Activated CD4-positive, alpha-beta T cell treated with anti-CD3 and anti-CD28 coated beads, Interleukin-10, Interleukin-2, amounts not matched to agents 100 ng/mL and 50 ng/mL, durations not matched to agents 16 hours and 8 hours (primary cell): ENCODE data around the gene PGAP3.

ENCODE experiments used
- DNase-seq: peaks from one replicate; pipeline ENCODE4 v3.0.0-alpha.2; 2020

PGAP3 gene

DNA sequence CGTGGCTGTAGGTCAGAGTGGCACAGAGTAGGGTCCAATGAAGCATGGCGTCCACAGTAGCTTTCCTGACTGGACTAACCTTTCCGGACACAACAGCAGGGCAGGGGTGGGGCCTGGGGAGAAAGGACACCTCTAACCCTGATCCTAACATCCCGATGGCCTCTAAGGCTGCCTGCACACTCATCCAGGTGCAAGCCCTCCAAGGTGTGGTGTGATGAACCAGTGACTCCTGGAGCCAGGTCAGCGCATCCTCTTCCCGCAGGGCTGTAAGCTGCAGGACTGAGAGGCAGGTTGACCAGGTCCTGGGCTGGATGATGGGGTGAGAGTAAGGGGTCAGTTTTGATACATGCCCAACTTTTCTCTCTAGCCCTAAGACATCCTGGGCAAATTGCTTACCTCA, 8.9 kb upstream of the PGAP3 start:
- no peak for DNase-seq

- no peak for DNase-seq
Observed at GRCh38 chr17:39695089-39695474, 7.2 kb upstream of the PGAP3 start.

DNA sequence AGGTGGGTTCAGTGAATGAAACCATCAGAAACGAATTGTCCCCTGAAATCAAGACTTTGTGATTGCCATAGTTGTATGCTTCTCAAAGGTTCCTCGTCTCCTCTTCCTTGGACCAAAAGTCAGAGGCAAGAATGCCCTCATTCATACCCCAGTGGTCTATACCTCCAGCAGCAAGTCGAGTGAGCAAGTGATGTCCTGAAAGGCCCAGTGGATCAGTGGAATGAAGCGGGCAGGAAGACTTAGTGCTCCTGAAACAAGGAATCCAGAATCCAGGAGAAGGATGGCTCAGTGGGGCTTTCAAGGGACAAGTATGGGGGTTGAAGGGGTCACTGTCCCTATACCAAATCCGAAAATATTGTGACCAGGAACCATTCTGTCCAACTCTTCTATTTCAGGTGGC, 6.7 kb upstream of the PGAP3 start:
- no peak for DNase-seq

DNA sequence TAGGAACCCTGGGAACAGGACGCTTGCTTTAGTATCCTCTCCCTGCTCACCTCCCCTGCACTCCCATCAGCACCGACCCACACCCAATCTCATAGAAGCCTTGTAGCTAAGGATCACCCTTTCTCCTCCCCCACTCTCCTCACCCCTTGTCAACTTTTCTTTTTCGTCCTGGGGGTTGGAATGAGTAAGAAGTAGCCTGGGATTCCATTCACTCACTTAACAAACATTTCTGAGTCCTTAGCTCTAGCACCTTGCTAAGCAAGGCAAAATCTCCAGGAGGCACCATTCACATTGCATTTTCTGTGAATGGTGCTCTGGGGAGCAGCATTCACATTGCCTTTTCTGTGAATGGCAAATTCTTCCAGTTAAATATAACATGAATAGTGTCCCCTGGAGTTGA, 1.1 kb upstream of the PGAP3 start:
- DNase-seq = no peak

GRCh38 chr17:39688475-39688835, 598 bp upstream of the PGAP3 start:
- DNase-seq = no peak

GRCh38 chr17:39687101-39687545, 734 bp downstream of the PGAP3 start:
- DNase-seq = no peak

DNA sequence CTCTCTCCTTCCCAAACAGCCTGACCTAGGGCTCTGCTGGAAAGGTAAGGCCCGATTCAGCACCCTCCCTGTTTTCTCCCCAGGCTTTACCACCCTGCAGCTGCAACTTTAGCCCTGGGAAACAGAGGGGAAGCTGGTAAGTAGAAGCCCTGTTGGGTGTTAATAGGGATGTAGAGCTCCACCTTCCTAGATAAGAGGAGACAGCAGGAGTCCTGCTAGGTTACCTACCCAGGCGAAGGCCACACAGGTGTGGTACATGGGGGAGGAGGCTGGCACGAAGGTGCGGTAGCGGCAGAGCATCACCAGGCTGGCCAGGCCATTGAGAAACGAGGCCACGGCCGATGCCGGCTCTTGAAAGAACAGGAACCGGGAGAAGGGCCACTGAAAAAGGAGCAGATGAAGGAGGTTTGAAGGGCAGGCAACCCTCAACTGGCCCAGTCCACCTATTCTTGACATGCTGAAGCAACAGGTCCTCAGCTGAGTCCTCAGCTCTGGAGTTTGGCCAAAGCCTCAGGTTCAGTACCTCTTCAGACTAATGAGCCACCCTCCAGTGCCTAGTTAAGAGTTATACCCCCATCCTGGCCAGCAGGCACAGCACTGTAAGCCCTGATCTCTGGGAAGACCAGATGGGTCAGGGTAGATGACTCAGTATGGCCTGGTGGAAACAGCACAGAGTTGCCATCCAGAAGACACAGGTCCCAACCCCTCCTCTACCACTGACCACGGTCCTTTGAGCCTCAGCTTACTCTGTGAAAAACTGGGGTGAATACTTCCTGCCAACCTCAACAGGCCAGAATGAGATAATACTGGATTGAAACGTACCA, 3.3 kb downstream of the PGAP3 start:
- no peak for DNase-seq

DNA sequence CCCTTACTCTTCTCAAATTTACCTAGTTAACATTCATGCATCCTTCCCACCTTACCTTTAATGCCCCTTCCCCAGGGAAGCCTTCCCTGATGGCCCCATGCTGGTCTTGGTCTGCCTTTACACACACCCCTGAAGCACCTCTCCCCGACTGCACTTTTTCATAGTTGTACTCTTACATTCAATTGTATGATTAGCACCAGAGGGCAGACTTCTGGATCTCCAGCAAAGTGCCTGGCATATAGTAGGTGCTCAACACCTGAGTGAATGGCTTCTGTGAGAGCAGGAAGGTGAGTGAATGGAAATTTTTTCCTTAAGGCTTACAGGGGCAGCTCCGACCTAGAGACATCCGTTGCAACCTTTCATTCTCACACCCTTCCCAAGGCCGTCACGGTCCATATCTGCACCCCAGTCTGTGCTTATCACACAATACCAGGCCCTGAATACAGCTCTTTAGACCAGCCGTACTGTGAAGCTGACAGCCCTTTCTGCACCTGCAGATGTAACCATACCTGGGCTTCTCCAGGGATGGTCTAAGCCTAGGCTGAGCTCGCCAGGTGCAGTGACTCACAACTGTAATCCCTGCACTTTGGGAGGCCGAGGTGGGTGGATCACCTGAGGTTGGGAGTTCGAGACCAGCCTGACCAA, 4.4 kb downstream of the PGAP3 start:
- DNase-seq = no peak

- peak; percentile 40 for DNase-seq
Observed at GRCh38 chr17:39679521-39680192, 8.2 kb downstream of the PGAP3 start.

GRCh38 chr17:39678340-39679116, 9.3 kb downstream of the PGAP3 start:
- no peak for DNase-seq

DNA sequence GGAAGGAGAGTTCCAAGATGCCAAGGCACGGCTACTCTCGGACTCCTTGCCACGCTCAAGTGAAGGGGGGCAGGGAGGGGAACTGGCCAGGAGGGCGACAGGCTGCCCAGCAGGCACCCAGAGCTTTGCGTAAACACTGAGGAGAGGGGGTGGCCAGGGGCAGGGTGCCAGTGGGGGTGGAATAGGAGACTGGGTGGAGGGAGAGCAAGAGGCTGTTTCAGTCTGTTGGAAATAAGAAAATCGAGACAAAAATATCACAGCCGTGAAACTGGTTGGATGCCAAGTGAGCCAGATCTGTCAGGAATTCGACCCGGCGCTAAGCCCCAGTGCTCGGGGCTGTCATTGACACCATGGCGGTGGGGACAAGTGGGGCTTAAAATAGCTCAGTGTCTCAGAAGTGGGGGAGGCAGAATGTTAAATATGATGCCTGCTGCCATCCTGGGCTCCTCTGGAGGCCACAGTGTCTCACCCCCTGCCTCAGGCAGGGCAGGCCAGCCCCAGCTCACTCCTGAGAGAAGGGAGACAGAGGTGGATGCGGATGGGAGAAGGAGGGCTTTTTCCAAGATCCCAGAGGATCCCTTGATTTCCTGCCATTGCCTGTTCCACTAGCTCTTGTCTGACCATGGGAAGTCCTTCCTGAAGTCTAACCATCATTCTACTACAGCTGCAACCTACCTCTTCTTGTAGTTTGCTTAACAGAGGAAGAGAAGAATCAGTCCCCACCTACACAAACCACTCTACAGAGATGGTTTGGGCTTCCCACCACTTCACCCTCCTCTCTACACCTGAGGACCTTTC, 10.1 kb downstream of the PGAP3 start:
- no peak for DNase-seq

DNA sequence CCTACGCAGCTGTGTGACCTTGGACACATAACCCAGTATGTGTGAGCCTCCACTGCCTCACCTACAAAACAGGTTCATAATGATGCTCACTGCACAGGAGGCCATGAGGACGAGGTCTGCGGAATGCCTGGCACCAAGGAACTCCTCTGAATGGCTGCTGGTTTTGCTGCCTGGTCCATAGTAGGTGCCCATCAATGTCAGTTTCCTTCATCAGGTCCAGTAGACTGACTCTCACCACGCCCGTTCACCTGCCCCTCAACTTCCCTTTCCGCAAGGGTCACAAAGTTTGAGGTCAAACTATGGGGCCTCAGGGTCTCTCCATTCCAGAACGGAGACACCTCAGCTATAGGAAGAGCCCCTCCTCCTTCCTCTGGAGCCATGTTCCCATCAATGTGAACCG, 10.8 kb downstream of the PGAP3 start:
- DNase-seq = no peak

DNA sequence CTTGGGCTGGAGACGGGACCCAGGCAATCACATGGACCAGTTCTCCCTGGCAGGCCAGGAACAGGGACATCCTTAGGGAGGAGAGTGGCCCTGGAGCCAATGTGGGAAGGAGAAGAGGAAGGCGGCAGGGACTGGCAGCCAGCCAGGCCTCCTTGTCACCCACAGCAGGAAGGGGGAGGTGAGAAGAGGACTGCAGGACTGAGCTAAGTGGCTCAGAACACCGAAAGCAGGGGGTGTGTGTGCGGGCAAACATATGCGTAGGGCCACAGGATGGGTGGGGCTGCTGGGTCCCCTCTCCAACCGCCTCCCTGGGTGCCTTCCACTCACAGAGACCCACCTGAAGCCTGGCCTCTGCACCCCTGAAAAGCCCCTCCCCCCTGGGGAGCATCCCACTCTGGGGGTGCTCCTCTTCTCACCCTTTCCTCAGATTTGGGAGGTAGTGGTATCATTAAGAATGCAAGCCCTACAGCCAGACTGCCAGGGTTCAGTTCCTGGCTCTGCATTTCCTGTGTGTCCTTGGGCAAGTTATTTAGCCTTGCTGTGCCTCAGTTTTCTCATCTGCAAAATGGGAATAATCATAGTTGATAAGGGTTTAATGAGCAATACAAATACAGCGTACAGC, 11.5 kb downstream of the PGAP3 start:
- DNase-seq = peak; percentile 65

GRCh38 chr17:39675390-39676082, 12.3 kb downstream of the PGAP3 start:
- DNase-seq = no peak

GRCh38 chr17:39674702-39675389, 13.0 kb downstream of the PGAP3 start:
- DNase-seq = no peak

DNA sequence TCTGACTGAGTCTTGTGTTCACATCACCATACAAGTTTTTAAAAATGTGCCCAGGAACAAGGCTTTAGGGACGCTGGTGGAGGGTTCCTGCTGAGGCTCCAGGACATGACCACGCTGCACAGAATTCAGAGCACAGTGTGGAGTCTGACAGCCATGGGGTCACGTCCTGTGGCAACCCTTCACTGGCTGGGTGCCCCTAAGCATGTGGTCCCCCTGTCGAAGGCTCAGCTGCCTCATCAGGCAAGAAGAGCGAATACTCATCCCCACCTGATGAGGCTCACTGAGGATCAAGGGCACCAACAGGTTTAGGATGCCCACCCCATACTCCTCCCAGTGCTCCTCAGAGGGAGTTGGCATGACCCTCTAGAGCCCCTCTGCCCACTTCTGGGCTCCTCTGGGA, 13.7 kb downstream of the PGAP3 start:
- no peak for DNase-seq

- no peak for DNase-seq
Observed at GRCh38 chr17:39673335-39674081, 14.3 kb downstream of the PGAP3 start.

- no peak for DNase-seq
Observed at GRCh38 chr17:39672522-39673334, 15.1 kb downstream of the PGAP3 start.
